GM23248 (cell line): ENCODE data around the gene TRAP1. TPM values are rescaled to one million over a fixed set of nuclear protein-coding genes. Genes with fewer than 3 reads are reported as not detected.

Source experiments
- DNase-seq: peaks from one replicate; pipeline ENCODE4 v3.0.0-alpha.2; 2015
- H2AFZ ChIP-seq: fragments of 200-600 bp; sonication (generic); 2 replicates; pipeline ENCODE4 v1.6.1; 2016; ENCODE audit warnings: antibody characterized with exemption
- H3F3A ChIP-seq: fragments of 200-600 bp; sonication (generic); 2 replicates; pipeline ENCODE4 v1.6.1; 2016; ENCODE audit warnings: mild to moderate bottlenecking, antibody characterized with exemption, mixed run types; ENCODE audit not compliant: insufficient read depth
- H3K27ac ChIP-seq: fragments of 200-600 bp; sonication (generic); 2 replicates; pipeline ENCODE4 v1.5.1; 2016; ENCODE audit warnings: mild to moderate bottlenecking
- H3K27me3 ChIP-seq: fragments of 200-600 bp; sonication (generic); replicated peaks from 2 replicates; pipeline ENCODE4 v1.6.1; 2016; ENCODE audit warnings: mild to moderate bottlenecking; ENCODE audit not compliant: insufficient read depth
- H3K36me3 ChIP-seq: fragments of 200-600 bp; sonication (generic); 2 replicates; pipeline ENCODE4 v1.6.1; 2016; ENCODE audit warnings: low read depth, mild to moderate bottlenecking
- H3K4me1 ChIP-seq: fragments of 200-600 bp; sonication (generic); 2 replicates; pipeline ENCODE4 v1.6.1; 2016; ENCODE audit warnings: mild to moderate bottlenecking; ENCODE audit not compliant: insufficient read depth
- H3K4me2 ChIP-seq: fragments of 200-600 bp; sonication (generic); one replicate; pipeline ENCODE4 v1.6.1; 2016; ENCODE audit warnings: mild to moderate bottlenecking; ENCODE audit not compliant: unreplicated experiment
- H3K4me3 ChIP-seq: fragments of 200-600 bp; sonication (generic); 2 replicates; pipeline ENCODE4 v1.5.1; 2016; ENCODE audit warnings: mild to moderate bottlenecking
- H3K79me2 ChIP-seq: fragments of 200-600 bp; sonication (generic); 2 replicates; pipeline ENCODE4 v1.6.1; 2016; ENCODE audit warnings: mild to moderate bottlenecking; ENCODE audit not compliant: insufficient read depth
- H3K9ac ChIP-seq: fragments of 200-600 bp; sonication (generic); 2 replicates; pipeline ENCODE4 v1.6.1; 2016; ENCODE audit warnings: mild to moderate bottlenecking
- H3K9me2 ChIP-seq: fragments of 200-600 bp; sonication (generic); 2 replicates; pipeline ENCODE4 v1.6.1; 2016; ENCODE audit warnings: mixed run types, mild to moderate bottlenecking, moderate library complexity; ENCODE audit not compliant: insufficient read depth
- H3K9me3 ChIP-seq: fragments of 200-600 bp; sonication (generic); one replicate; pipeline ENCODE4 v1.6.1; 2017; ENCODE audit warnings: low read depth
- H4K20me1 ChIP-seq: fragments of 200-600 bp; sonication (generic); 2 replicates; pipeline ENCODE4 v1.6.0; 2016; ENCODE audit not compliant: insufficient read depth
- EZH2 ChIP-seq: fragments of 200-600 bp; sonication (generic); IDR thresholded peaks from 2 replicates; pipeline ENCODE4 v1.6.1; 2018; ENCODE audit warnings: antibody characterized with exemption, mild to moderate bottlenecking; ENCODE audit not compliant: insufficient read depth, poor library complexity, severe bottlenecking
- EZH2phosphoT487 ChIP-seq: fragments of 200-600 bp; sonication (generic); IDR thresholded peaks from 2 replicates; pipeline ENCODE4 v1.6.1; 2018; ENCODE audit warnings: antibody characterized with exemption, moderate library complexity, mild to moderate bottlenecking, low read depth; ENCODE audit not compliant: insufficient read depth
- WGBS, 2 experiments: methylation state at CpG; one replicate each; pipeline ENCODE4 v1.1.6; 2015 to 2017; ENCODE audit warnings: low lambda C conversion rate in 2 of 2, low coverage in 1 of 2; ENCODE audit errors: missing lambda C conversion rate in 2 of 2; 5-methylcytosine and 5-hydroxymethylcytosine counted together
- in situ Hi-C: fragments of 300-500 bp; cut with MboI; formaldehyde crosslinking; loops from 2 replicates; pipeline ENCODE4 v1.15.0; 2020
- polyA plus RNA-seq: library from polyadenylated mRNA; unstranded; fragments of >200 nt; fragmentation: Nextera tagmentation; extraction: Ambion mirVana; gene quantifications from 2 replicates; pipeline ENCODE4 v1.2.1, GENCODE V29; 2016
- total RNA-seq: library from RNA; depleted of rRNA; stranded (reverse); fragments of >200 nt; shearing (Covaris generic); gene quantifications from 2 replicates; pipeline ENCODE4 v1.2.3, GENCODE V29; 2014

Gene TRAP1
- total and polyA plus RNA-seq, 2 experiments from 2014 or later: 56.6 to 73.4 TPM

GRCh38 chr16:3625911-3626732, 91.2 kb downstream of the TRAP1 start:
- peak; percentile 36 for DNase-seq
- Histone ChIP-seq H4K20me1 (no peaks in the 10 kb centered on the region), H3K9me3 (no peaks in the 10 kb centered on the region), H3K36me3 (no peaks in the 10 kb centered on the region), H3K27ac (no peak overlapping the region), H3K79me2 (peaks cover 17% of the 10 kb centered on the region), H3K4me1 (no peaks in the 10 kb centered on the region), H3K4me3 (no peak overlapping the region), H3K27me3 (no peaks in the 10 kb centered on the region), H3F3A (peaks cover 14% of the 10 kb centered on the region), H2AFZ (no peak overlapping the region), H3K4me2 (no peak overlapping the region), H3K9ac (no peak overlapping the region), H3K9me2 (no peaks in the 10 kb centered on the region)
- TF ChIP-seq EZH2 (no peak), EZH2phosphoT487 (no peak)
- 78 to 80% methylated on average over 4 of the region's 4 CpGs for WGBS, 2 experiments
- in situ Hi-C loops: no loop called here

GRCh38 chr16:3625331-3625730, 92.0 kb downstream of the TRAP1 start:
- TF ChIP-seq EZH2 (no peak), EZH2phosphoT487 (no peak)

GRCh38 chr16:3623642-3624041, 93.7 kb downstream of the TRAP1 start:
- no peaks in the 10 kb centered on the region for H3K9me2 ChIP-seq
- no peak overlapping the region for H3K4me2 ChIP-seq
- TF ChIP-seq EZH2: no peak
- no peak for TF ChIP-seq EZH2phosphoT487
- no peaks in the 10 kb centered on the region for H3K4me1 ChIP-seq
- H3K79me2 ChIP-seq: peaks cover 30% of the 10 kb centered on the region
- H3K9me3 ChIP-seq: no peaks in the 10 kb centered on the region
- peaks cover 14% of the 10 kb centered on the region for H3F3A ChIP-seq
- H3K9ac ChIP-seq: no peak overlapping the region
- H2AFZ ChIP-seq: no peak overlapping the region
- in situ Hi-C loops: no loop called here
- WGBS, 2 experiments: 97 to 100% methylated on average over 3 of the region's 3 CpGs
- DNase-seq: no peak
- H3K27me3 ChIP-seq: no peaks in the 10 kb centered on the region
- no peak overlapping the region for H3K27ac ChIP-seq
- no peak overlapping the region for H3K4me3 ChIP-seq
- H4K20me1 ChIP-seq: no peaks in the 10 kb centered on the region
- no peaks in the 10 kb centered on the region for H3K36me3 ChIP-seq

More at GRCh38 chr16:3625331-3625730, 92.0 kb downstream of the TRAP1 start:
- no peak overlapping the region for H3K4me3 ChIP-seq
- no peaks in the 10 kb centered on the region for H3K9me2 ChIP-seq
- no peaks in the 10 kb centered on the region for H3K27me3 ChIP-seq
- H3K79me2 ChIP-seq: peaks cover 19% of the 10 kb centered on the region
- in situ Hi-C loops: no loop called here
- no peak for DNase-seq
- 94 to 96% methylated on average over 5 of the region's 5 CpGs for WGBS, 2 experiments
- H3K9ac ChIP-seq: no peak overlapping the region
- H4K20me1 ChIP-seq: no peaks in the 10 kb centered on the region
- no peak overlapping the region for H3K27ac ChIP-seq
- H3K36me3 ChIP-seq: no peaks in the 10 kb centered on the region
- no peak overlapping the region for H3K4me2 ChIP-seq
- H3F3A ChIP-seq: peaks cover 14% of the 10 kb centered on the region
- H3K4me1 ChIP-seq: no peaks in the 10 kb centered on the region
- no peak overlapping the region for H2AFZ ChIP-seq
- H3K9me3 ChIP-seq: no peaks in the 10 kb centered on the region

GRCh38 chr16:3618769-3619141, 98.6 kb downstream of the TRAP1 start:
- Histone ChIP-seq H3K9me2 (no peaks in the 10 kb centered on the region), H4K20me1 (no peaks in the 10 kb centered on the region), H3K36me3 (no peaks in the 10 kb centered on the region), H3K9ac (no peak overlapping the region), H3K27ac (no peak overlapping the region), H3K4me2 (no peak overlapping the region), H3K27me3 (no peaks in the 10 kb centered on the region), H3F3A (no peaks in the 10 kb centered on the region), H3K4me3 (no peak overlapping the region), H3K79me2 (peaks cover 68% of the 10 kb centered on the region), H3K4me1 (no peaks in the 10 kb centered on the region), H2AFZ (no peak overlapping the region), H3K9me3 (no peaks in the 10 kb centered on the region)
- TF ChIP-seq EZH2phosphoT487: no peak
- TF ChIP-seq EZH2: no peak
- in situ Hi-C loops: no loop called here
- peak; percentile 10 for DNase-seq
- WGBS, 2 experiments: 64 to 67% methylated on average over 3 of the region's 3 CpGs
